Heart left ventricle (tissue), 13 donors: ENCODE measurements around the gene ARHGAP12.

Experiments
- POLR2A ChIP-seq, 2 donors: fragments of 450-650 bp; IDR thresholded peaks; one replicate each; pipeline ENCODE4 v1.6.1; 2017; ENCODE audit warnings: antibody characterized with exemption in 2 of 2, mild to moderate bottlenecking in 2 of 2, moderate library complexity in 2 of 2
- TF ChIP-seq, protein P1 (sequence below), 12 donors: fragments of 200-600 bp; sonication (generic) in 4 of 12; IDR thresholded peaks; one replicate each; pipeline versions ENCODE4 v1.5.0 to v1.8.0; 2018 to 2022; ENCODE audit warnings: antibody characterized with exemption in 12 of 12, mild to moderate bottlenecking in 5 of 12
- donor health status: ischemic (EF 13 %, LVEDD 7.1; RV severe dilation, severe dysfunction).
- donor health status: DM: no; HTN: yes; CAD: no.
- donor health status: DM: no; HTN: no; CAD: no.
- donor health status: ischemic (EF 25% LVEDD 6.9; RV normal size, moderate dysfunction).
- donor health status: ischemic (EF 25% LVEDD 5.7; RV mildly dilated, moderate dysfunction).
- donor health status: ischemic (EF 35%, LVEDD 5.7; RV mildly dilated, moderate dysfunction).
- donor health status: nonischemic (EF 11% LVEDD 7.7; RV severe dilation, severe dysfunction).
- donor health status: DM: yes; HTN: yes; CAD: no.
- donor health status: PGD.
- donor health status: ischemic (EF 29% LVEDD 5.4; RV normal size, mild dysfunction).
- donor health status: nonischemic (EF 23%, LVEDD 6.1; RV moderate dilation, normal function).

DNA sequence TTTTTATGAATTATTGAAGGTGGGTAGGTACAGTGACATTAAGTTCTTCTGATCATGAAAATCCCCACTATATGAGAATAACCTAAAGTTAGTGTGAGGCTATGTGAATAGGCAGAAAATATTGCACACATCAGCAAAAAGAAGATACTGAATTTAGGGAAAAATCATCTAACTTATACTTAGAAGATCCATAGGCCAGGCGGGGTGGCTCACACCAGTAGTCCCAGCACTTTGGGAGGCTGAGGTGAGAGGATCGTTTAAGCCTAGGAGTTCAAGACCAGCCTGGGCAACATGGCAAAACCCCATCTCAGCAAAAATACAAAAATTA lies 49.5 kb upstream of the ARHGAP12 start:
- TF ChIP-seq, protein P1, sequence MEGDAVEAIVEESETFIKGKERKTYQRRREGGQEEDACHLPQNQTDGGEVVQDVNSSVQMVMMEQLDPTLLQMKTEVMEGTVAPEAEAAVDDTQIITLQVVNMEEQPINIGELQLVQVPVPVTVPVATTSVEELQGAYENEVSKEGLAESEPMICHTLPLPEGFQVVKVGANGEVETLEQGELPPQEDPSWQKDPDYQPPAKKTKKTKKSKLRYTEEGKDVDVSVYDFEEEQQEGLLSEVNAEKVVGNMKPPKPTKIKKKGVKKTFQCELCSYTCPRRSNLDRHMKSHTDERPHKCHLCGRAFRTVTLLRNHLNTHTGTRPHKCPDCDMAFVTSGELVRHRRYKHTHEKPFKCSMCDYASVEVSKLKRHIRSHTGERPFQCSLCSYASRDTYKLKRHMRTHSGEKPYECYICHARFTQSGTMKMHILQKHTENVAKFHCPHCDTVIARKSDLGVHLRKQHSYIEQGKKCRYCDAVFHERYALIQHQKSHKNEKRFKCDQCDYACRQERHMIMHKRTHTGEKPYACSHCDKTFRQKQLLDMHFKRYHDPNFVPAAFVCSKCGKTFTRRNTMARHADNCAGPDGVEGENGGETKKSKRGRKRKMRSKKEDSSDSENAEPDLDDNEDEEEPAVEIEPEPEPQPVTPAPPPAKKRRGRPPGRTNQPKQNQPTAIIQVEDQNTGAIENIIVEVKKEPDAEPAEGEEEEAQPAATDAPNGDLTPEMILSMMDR (IDR thresholded peaks at IDR 0.05), result no peak
- TF ChIP-seq POLR2A (IDR thresholded peaks at IDR 0.05), result no peak
